ENCODE measurements around the gene SPAG6.
A peak's percentile ranks its signal among the peaks of the same experiment; 100 is the strongest.

SPAG6 gene

GRCh38 chr10:22318772-22319171 lies 26.5 kb upstream of the SPAG6 start:
- no peak for DNase-seq (ENCODE audit: extremely low spot score)
- POLR2A ChIA-PET: no interaction called here
- TF ChIP-seq, protein P1, sequence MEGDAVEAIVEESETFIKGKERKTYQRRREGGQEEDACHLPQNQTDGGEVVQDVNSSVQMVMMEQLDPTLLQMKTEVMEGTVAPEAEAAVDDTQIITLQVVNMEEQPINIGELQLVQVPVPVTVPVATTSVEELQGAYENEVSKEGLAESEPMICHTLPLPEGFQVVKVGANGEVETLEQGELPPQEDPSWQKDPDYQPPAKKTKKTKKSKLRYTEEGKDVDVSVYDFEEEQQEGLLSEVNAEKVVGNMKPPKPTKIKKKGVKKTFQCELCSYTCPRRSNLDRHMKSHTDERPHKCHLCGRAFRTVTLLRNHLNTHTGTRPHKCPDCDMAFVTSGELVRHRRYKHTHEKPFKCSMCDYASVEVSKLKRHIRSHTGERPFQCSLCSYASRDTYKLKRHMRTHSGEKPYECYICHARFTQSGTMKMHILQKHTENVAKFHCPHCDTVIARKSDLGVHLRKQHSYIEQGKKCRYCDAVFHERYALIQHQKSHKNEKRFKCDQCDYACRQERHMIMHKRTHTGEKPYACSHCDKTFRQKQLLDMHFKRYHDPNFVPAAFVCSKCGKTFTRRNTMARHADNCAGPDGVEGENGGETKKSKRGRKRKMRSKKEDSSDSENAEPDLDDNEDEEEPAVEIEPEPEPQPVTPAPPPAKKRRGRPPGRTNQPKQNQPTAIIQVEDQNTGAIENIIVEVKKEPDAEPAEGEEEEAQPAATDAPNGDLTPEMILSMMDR (IDR thresholded peaks at IDR 0.05; ENCODE audit: control extremely low read depth, extremely low read depth, low read depth, missing control alignments): no peak
- CTCF ChIA-PET: no interaction called here

DNA sequence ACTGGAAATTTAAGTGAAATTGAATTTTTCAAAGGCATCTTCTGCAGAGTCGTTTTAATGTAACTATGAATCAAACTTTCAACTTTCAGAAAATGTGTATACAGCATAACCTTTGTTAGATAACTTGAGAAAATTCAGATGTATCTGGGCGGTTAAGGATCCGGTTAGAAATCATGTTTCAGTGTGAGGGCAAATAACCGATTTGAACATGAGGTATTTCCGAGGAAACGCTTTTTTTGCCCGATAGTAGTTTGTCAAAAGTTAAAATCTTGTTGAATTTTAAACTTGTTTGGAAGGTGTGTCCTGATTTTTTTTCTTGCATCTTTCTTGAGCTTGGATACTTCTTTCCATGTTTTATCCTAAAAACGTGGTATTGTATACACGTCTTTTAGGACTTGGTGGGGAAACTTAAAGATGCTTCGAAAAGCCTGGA lies 25.7 kb upstream of the SPAG6 start:
- no peak for DNase-seq (ENCODE audit: extremely low spot score)

DNA sequence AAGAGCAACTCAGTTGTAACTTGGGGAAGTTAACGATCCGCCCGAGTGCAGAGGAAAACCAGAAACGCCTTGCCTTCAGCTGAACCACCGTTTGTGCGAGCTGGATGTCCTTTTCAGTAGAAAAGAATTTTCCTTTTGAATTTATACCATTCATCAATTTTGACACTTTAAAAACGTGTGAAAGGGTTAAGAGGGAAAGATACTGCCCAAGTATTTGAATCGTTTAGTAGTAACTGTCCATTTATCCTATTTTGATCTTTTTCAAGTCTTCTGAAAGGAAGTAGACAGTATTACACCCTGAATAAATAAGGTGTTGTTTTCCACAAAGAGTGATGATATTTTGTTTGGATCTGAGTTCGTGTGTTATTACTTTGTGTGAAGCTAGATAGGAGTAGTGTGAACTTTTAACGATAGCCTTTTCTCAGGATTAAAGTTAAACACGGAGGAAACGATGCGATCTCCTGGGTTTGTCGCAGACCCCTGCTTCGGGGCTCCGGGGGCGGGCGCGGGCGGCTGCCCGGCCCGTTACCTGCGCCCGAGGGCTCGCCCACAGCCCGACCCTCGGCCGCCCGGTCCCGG lies 25.2 kb upstream of the SPAG6 start:
- POLR2A ChIA-PET: no interaction called here

More for the DNA sequence above, 25.7 kb upstream of the SPAG6 start:
- TF ChIP-seq, protein P1 (IDR thresholded peaks at IDR 0.05; ENCODE audit: control extremely low read depth, extremely low read depth, low read depth, missing control alignments): no peak
- CTCF ChIA-PET: interaction anchor here (0.8 to 0.9 kb wide), 2 partner anchors 9 to 21 kb away, joined by 3 read pairs; no protein-coding TSS in a partner anchor
- POLR2A ChIA-PET: no interaction called here

GRCh38 chr10:22320591-22321155 lies 24.6 kb upstream of the SPAG6 start, which contains the start of gene BMI1:
Gene BMI1 (plus strand): TSS chr10:22321099. CDS start chr10:22326450, 5,351 bp downstream.
- ChIA-PET POLR2A (no interaction called here), CTCF (no interaction called here)
- peak; percentile 71 for DNase-seq (ENCODE audit: extremely low spot score)
- TF ChIP-seq, protein P1 (IDR thresholded peaks at IDR 0.05; ENCODE audit: control extremely low read depth, extremely low read depth, low read depth, missing control alignments): no peak

More for the DNA sequence above, 25.2 kb upstream of the SPAG6 start:
- TF ChIP-seq, protein P1 (IDR thresholded peaks at IDR 0.05; ENCODE audit: control extremely low read depth, extremely low read depth, low read depth, missing control alignments): no peak
- CTCF ChIA-PET: interaction anchor here (0.8 to 0.9 kb wide), 2 partner anchors 10 to 21 kb away, joined by 3 read pairs; no protein-coding TSS in a partner anchor
- DNase-seq (ENCODE audit: extremely low spot score): no peak

GRCh38 chr10:22321156-22321923 lies 24.0 kb upstream of the SPAG6 start:
- TF ChIP-seq, protein P1 (IDR thresholded peaks at IDR 0.05; ENCODE audit: control extremely low read depth, extremely low read depth, low read depth, missing control alignments): no peak
- peak; percentile 61 for DNase-seq (ENCODE audit: extremely low spot score)
- POLR2A ChIA-PET: no interaction called here
- CTCF ChIA-PET: no interaction called here

DNA sequence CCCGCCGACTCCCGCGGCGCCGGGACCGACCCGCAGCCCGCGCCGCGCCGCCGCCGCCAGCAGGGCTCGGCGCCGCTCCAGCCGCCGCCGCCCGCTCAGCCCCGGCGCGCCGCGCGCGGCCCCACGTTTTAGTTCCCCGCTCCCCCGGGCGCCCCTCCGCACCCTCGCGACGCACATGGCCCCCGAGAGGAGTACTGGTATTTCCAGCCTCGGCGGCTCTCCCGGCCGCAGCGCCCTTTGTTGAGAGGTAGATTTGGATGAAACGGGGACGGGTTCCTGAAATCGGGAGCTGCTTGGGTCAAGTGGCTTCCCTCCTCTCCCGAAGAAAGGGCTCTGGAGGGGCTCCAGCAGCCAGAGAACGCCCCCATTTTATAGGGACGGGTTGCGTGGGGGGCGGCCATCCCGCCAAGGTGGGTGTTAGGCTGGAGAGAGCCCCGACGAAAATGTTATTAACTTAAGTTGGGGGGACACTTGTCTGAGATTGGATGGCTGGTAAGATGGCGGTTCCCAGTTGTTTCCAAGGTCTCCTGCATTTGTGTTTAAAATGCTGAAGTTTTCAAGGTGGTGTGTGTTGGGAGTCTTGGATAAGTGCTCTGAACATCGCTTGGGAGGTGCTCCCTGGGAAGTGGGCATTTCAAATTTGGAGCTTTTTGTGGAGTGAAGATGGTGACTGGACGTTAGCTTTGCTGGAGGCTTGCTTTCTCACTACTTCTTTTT lies 23.2 kb upstream of the SPAG6 start:
- DNase-seq (ENCODE audit: extremely low spot score): peak; percentile 32
- CTCF ChIA-PET: no interaction called here
- TF ChIP-seq, protein P1 (IDR thresholded peaks at IDR 0.05; ENCODE audit: control extremely low read depth, extremely low read depth, low read depth, missing control alignments): no peak
- POLR2A ChIA-PET: no interaction called here

All from GM10248 (cell line).